Measurements from ENCODE around the gene SIRT6. TPM values are rescaled to one million over a fixed set of nuclear protein-coding genes. Genes with fewer than 3 reads are reported as not detected.

SIRT6 gene
- polyA plus RNA-seq, 1 of the 3 experiments (the other 2 are of a cell fraction) = 41.0 TPM

- TF ChIP-seq MEF2A (IDR thresholded peaks at IDR 0.05; ENCODE audit: borderline replicate concordance, low read depth) = no peak
These were observed 43.5 kb upstream of the SIRT6 start (continued) for GRCh38 chr19:4225885-4226284.

DNA sequence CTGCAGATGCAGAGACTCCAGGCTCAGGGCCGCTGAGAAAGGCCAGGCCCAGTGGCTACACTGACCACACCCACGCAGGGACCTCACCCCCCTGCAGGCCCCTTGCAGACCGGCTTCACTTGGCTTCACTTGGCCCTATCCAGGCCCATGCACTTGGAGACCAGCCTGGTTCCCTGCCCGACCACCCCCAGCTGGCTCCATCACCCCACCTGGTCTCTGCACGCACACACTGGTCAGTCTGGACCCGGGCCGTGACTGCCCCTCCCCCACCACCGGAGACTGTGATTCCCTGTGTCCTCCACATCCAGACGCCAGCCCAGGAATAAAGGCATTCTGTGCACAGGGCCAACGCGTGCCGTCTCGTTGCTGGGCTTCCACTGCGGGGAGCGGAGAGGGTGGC lies 42.1 kb upstream of the SIRT6 start:
- CTCF ChIA-PET = interaction anchor here (1.1 to 1.3 kb wide), 2 partner anchors 8 to 10 kb away, joined by 3 to 7 read pairs; no protein-coding TSS in a partner anchor
- no peak overlapping the region for H2AFZ ChIP-seq (ENCODE audit: low read depth)

GRCh38 chr19:4220188-4220587 lies 37.8 kb upstream of the SIRT6 start:
- Histone ChIP-seq H2AFZ (ENCODE audit: low read depth) (no peak overlapping the region), H3F3A (replicated peaks; ENCODE audit: insufficient read depth) (peaks cover 5% of the 10 kb centered on the region), H3K9me2 (no peaks in the 10 kb centered on the region), H3K4me2 (no peak overlapping the region), H3K27ac (ENCODE audit: low read depth in 2 of 2, low read length in 1 of 2) (no peak overlapping the region), H4K20me1 (ENCODE audit: insufficient read depth) (no peaks in the 10 kb centered on the region), H3K9me3 (no peaks in the 10 kb centered on the region), H3K9ac (no peak overlapping the region), H3K27me3 (ENCODE audit: insufficient read depth) (no peaks in the 10 kb centered on the region; the same call in 1 of the 2 replicates), H3K79me2 (ENCODE audit: insufficient read depth) (no peaks in the 10 kb centered on the region), H3K4me3 (ENCODE audit: low read depth in 2 of 2, low read length in 1 of 2) (no peak overlapping the region), H3K36me3 (replicated peaks in 1 of 2; ENCODE audit: control insufficient read depth in 1 of 2, insufficient read depth in 2 of 2, low read length in 1 of 2) (no peaks in the 10 kb centered on the region), H3K4me1 (ENCODE audit: control insufficient read depth in 1 of 2, insufficient read depth in 2 of 2, low read depth in 1 of 2, low read length in 1 of 2) (no peaks in the 10 kb centered on the region; a peak in 1 of 4 replicates)
- DNase-seq = no peak
- WGBS (ENCODE audit: low lambda C conversion rate) = 81% methylated on average over 3 of the region's 7 CpGs
- POLR2A ChIA-PET = no interaction called here
- CTCF ChIA-PET = interaction anchor here (1.0 to 2.7 kb wide), 4 partner anchors 12 to 80 kb away, joined by 3 to 8 read pairs (median 4); no protein-coding TSS in a partner anchor
- TF ChIP-seq RFX5 (IDR thresholded peaks at IDR 0.05; ENCODE audit: low read length) = no peak
- no peak for TF ChIP-seq SMC3 (IDR thresholded peaks at IDR 0.05; ENCODE audit: low read depth, low read length)
- no peak for TF ChIP-seq SIN3A (IDR thresholded peaks at IDR 0.05; ENCODE audit: borderline replicate concordance, low read depth, low read length)
- no peak for TF ChIP-seq REST (IDR thresholded peaks at IDR 0.05; ENCODE audit: low read depth, low read length)
- TF ChIP-seq, protein P1, sequence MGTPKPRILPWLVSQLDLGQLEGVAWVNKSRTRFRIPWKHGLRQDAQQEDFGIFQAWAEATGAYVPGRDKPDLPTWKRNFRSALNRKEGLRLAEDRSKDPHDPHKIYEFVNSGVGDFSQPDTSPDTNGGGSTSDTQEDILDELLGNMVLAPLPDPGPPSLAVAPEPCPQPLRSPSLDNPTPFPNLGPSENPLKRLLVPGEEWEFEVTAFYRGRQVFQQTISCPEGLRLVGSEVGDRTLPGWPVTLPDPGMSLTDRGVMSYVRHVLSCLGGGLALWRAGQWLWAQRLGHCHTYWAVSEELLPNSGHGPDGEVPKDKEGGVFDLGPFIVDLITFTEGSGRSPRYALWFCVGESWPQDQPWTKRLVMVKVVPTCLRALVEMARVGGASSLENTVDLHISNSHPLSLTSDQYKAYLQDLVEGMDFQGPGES (IDR thresholded peaks at IDR 0.05; ENCODE audit: low read depth, low read length) = no peak
- no peak for TF ChIP-seq TCF12 (IDR thresholded peaks at IDR 0.05)
- TF ChIP-seq, protein P2, sequence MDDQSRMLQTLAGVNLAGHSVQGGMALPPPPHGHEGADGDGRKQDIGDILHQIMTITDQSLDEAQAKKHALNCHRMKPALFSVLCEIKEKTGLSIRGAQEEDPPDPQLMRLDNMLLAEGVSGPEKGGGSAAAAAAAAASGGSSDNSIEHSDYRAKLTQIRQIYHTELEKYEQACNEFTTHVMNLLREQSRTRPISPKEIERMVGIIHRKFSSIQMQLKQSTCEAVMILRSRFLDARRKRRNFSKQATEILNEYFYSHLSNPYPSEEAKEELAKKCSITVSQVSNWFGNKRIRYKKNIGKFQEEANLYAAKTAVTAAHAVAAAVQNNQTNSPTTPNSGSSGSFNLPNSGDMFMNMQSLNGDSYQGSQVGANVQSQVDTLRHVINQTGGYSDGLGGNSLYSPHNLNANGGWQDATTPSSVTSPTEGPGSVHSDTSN (IDR thresholded peaks at IDR 0.05) = no peak
- no peak for TF ChIP-seq POLR2AphosphoS5 (IDR thresholded peaks at IDR 0.05; ENCODE audit: low read depth, low read length)
- TF ChIP-seq YY1 (IDR thresholded peaks at IDR 0.05; ENCODE audit: low read depth) = no peak
- TF ChIP-seq FOXJ3 (CRISPR knock-in tag; IDR thresholded peaks at IDR 0.05) = no peak

More for the DNA sequence above, 42.1 kb upstream of the SIRT6 start:
- Histone ChIP-seq H4K20me1 (ENCODE audit: insufficient read depth) (no peaks in the 10 kb centered on the region), H3F3A (replicated peaks; ENCODE audit: insufficient read depth) (no peaks in the 10 kb centered on the region), H3K9me2 (no peaks in the 10 kb centered on the region), H3K9me3 (no peaks in the 10 kb centered on the region), H3K79me2 (ENCODE audit: insufficient read depth) (no peaks in the 10 kb centered on the region), H3K27ac (ENCODE audit: low read depth in 2 of 2, low read length in 1 of 2) (no peak overlapping the region), H3K27me3 (ENCODE audit: insufficient read depth) (no peaks in the 10 kb centered on the region; the same call in 1 of the 2 replicates), H3K4me3 (ENCODE audit: low read depth in 2 of 2, low read length in 1 of 2) (no peak overlapping the region), H3K36me3 (replicated peaks in 1 of 2; ENCODE audit: control insufficient read depth in 1 of 2, insufficient read depth in 2 of 2, low read length in 1 of 2) (no peaks in the 10 kb centered on the region), H3K4me2 (no peak overlapping the region), H3K9ac (no peak overlapping the region), H3K4me1 (ENCODE audit: control insufficient read depth in 1 of 2, insufficient read depth in 2 of 2, low read depth in 1 of 2, low read length in 1 of 2) (no peaks in the 10 kb centered on the region; a peak in 2 of 4 replicates)
- DNase-seq = no peak
- POLR2A ChIA-PET = no interaction called here
- TF ChIP-seq TAF1 (IDR thresholded peaks at IDR 0.05; ENCODE audit: borderline replicate concordance, low read depth, low read length) (no peak), TCF12 (IDR thresholded peaks at IDR 0.05) (no peak), RAD21 (IDR thresholded peaks at IDR 0.05; ENCODE audit: low read length) (no peak), EP300 (IDR thresholded peaks at IDR 0.05; ENCODE audit: borderline replicate concordance in 1 of 2, low read depth in 1 of 2, low read length in 1 of 2) (no peak), TEAD4 (IDR thresholded peaks at IDR 0.05; ENCODE audit: borderline replicate concordance, insufficient read depth) (no peak), NRF1 (IDR thresholded peaks at IDR 0.05; ENCODE audit: low read depth, low read length) (no peak), RFX5 (IDR thresholded peaks at IDR 0.05; ENCODE audit: low read length) (no peak)
- TF ChIP-seq, protein P1 (IDR thresholded peaks at IDR 0.05; ENCODE audit: low read depth, low read length) = no peak
- TF ChIP-seq, protein P3, sequence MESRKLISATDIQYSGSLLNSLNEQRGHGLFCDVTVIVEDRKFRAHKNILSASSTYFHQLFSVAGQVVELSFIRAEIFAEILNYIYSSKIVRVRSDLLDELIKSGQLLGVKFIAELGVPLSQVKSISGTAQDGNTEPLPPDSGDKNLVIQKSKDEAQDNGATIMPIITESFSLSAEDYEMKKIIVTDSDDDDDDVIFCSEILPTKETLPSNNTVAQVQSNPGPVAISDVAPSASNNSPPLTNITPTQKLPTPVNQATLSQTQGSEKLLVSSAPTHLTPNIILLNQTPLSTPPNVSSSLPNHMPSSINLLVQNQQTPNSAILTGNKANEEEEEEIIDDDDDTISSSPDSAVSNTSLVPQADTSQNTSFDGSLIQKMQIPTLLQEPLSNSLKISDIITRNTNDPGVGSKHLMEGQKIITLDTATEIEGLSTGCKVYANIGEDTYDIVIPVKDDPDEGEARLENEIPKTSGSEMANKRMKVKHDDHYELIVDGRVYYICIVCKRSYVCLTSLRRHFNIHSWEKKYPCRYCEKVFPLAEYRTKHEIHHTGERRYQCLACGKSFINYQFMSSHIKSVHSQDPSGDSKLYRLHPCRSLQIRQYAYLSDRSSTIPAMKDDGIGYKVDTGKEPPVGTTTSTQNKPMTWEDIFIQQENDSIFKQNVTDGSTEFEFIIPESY (IDR thresholded peaks at IDR 0.05; ENCODE audit: borderline replicate concordance, low read depth) = no peak
- WGBS (ENCODE audit: low lambda C conversion rate) = 51% methylated on average over 12 of the region's 15 CpGs
